ENCODE measurements around the gene ZNF714.

DNA sequence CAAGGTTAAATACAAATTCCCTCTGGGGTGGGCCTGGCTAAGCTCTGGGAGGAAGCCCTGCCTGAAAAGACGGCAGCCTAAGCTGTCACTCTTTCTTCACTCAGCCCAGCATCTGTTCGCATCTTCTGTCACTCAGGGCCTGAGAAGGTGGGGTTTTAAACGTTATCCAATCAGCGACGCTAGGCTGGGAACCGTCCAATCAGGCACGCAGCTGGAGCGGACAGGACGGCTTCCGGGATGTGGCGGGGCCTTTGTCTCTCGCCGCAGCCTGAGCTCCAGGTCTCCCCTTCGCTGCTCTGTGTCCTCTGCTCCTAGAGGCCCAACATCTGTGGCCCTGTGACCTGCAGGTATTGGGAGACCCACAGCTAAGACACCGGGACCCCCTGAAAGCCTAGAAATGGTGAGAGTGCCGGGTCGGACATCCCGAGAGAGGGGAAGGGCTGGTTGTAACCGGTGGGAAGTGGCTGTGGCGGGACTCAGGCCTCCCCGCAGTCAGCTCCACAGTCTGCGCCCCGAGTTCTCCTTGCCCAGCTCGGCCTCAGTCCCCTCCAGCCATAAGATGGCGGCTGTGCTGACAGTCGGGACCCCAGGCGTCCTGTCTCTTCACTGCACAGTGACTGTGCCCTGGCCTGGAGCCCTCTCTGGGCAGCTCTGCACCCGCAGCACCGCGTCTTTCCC lies 59.9 kb downstream of the ZNF714 start, which contains the start of gene ZNF431:
- TF ChIP-seq, protein P1, sequence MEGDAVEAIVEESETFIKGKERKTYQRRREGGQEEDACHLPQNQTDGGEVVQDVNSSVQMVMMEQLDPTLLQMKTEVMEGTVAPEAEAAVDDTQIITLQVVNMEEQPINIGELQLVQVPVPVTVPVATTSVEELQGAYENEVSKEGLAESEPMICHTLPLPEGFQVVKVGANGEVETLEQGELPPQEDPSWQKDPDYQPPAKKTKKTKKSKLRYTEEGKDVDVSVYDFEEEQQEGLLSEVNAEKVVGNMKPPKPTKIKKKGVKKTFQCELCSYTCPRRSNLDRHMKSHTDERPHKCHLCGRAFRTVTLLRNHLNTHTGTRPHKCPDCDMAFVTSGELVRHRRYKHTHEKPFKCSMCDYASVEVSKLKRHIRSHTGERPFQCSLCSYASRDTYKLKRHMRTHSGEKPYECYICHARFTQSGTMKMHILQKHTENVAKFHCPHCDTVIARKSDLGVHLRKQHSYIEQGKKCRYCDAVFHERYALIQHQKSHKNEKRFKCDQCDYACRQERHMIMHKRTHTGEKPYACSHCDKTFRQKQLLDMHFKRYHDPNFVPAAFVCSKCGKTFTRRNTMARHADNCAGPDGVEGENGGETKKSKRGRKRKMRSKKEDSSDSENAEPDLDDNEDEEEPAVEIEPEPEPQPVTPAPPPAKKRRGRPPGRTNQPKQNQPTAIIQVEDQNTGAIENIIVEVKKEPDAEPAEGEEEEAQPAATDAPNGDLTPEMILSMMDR (IDR thresholded peaks at IDR 0.05) = no peak
- peak in 1 of 2 donors; percentile 93 for TF ChIP-seq POLR2A (IDR thresholded peaks at IDR 0.05)

Data from thyroid gland (tissue), 4 donors.